Liver (tissue), 9 donors: ENCODE results near the gene GPR61. TPM values are rescaled to one million over a fixed set of nuclear protein-coding genes. Genes with fewer than 3 reads are reported as not detected.

Source experiments
- DNase-seq: peaks from one replicate; pipeline ENCODE4 v3.0.0-alpha.2; 2017; ENCODE audit warnings: low spot score
- H3K27ac ChIP-seq, 2 donors: one replicate each; pipeline ENCODE4 v1.7.0; 2013; ENCODE audit warnings: inconsistent platforms in 2 of 2, low read length in 2 of 2, control low read depth in 1 of 2, low read depth in 1 of 2, mild to moderate bottlenecking in 1 of 2
- H3K27me3 ChIP-seq, 4 donors: one replicate each; pipeline versions ENCODE4 v1.6.1 to v1.7.0; 2013; ENCODE audit warnings: low read length in 3 of 4, inconsistent platforms in 1 of 4, mild to moderate bottlenecking in 1 of 4, moderate library complexity in 1 of 4; ENCODE audit not compliant: control insufficient read depth in 4 of 4, insufficient read depth in 4 of 4
- H3K36me3 ChIP-seq, 4 donors: one replicate each; pipeline versions ENCODE4 v1.6.1 to v1.7.0; 2013; ENCODE audit warnings: low read length in 3 of 4, mild to moderate bottlenecking in 3 of 4, low read depth in 1 of 4, moderate library complexity in 1 of 4; ENCODE audit not compliant: control insufficient read depth in 4 of 4, insufficient read depth in 3 of 4
- H3K4me1 ChIP-seq, 4 donors: one replicate each; pipeline versions ENCODE4 v1.6.1 to v1.7.0; 2013; ENCODE audit warnings: low read length in 3 of 4, mild to moderate bottlenecking in 3 of 4, moderate library complexity in 1 of 4; ENCODE audit not compliant: control insufficient read depth in 4 of 4, insufficient read depth in 4 of 4
- H3K4me3 ChIP-seq, 3 donors: one replicate each; pipeline versions ENCODE4 v1.6.1 to v1.7.0; 2013; ENCODE audit warnings: low read length in 3 of 3, control low read depth in 1 of 3, low read depth in 1 of 3, mild to moderate bottlenecking in 1 of 3
- H3K9ac ChIP-seq, 2 donors: one replicate each; pipeline ENCODE4 v1.7.0; 2013; ENCODE audit warnings: low read length in 2 of 2, mild to moderate bottlenecking in 2 of 2, moderate library complexity in 2 of 2, control low read depth in 1 of 2, low read depth in 1 of 2
- H3K9me3 ChIP-seq, 4 donors: one replicate each; pipeline versions ENCODE4 v1.6.1 to v1.7.0; 2013; ENCODE audit warnings: low read length in 3 of 4; ENCODE audit not compliant: control insufficient read depth in 4 of 4
- CTCF ChIP-seq: fragments of 150-350 bp; IDR thresholded peaks from 2 replicates; pipeline ENCODE4 v1.5.1; 2017; ENCODE audit warnings: improper control_type of control experiment, low read depth, low read length; ENCODE audit not compliant: missing input control
- EGR1 ChIP-seq, 2 donors: IDR thresholded peaks; 2 replicates each; pipeline ENCODE4 v1.6.1; 2016 to 2018; ENCODE audit warnings: antibody characterized with exemption in 2 of 2, low read depth in 2 of 2
- FOXA2 ChIP-seq: IDR thresholded peaks from 2 replicates; pipeline ENCODE4 v1.6.1; 2016; ENCODE audit warnings: antibody characterized with exemption
- GABPA ChIP-seq, 2 donors: IDR thresholded peaks in 1 of 2; conservative IDR thresholded peaks in 1 of 2; 2 replicates each; pipeline ENCODE4 v1.6.1; 2016; ENCODE audit warnings: antibody characterized with exemption in 2 of 2, mild to moderate bottlenecking in 1 of 2, moderate library complexity in 1 of 2
- HNF4A ChIP-seq, 2 donors: conservative IDR thresholded peaks; 2 replicates each; pipeline ENCODE4 v1.6.1; 2016; ENCODE audit warnings: antibody characterized with exemption in 2 of 2, mild to moderate bottlenecking in 2 of 2
- HNF4G ChIP-seq: IDR thresholded peaks from 2 replicates; pipeline ENCODE4 v1.6.1; 2016; ENCODE audit warnings: antibody characterized with exemption
- MAX ChIP-seq: IDR thresholded peaks from 2 replicates; pipeline ENCODE4 v1.6.1; 2016; ENCODE audit warnings: antibody characterized with exemption
- NR2F2 ChIP-seq: IDR thresholded peaks from 2 replicates; pipeline ENCODE4 v1.6.1; 2016; ENCODE audit warnings: antibody characterized with exemption
- RAD21 ChIP-seq, 2 donors: IDR thresholded peaks; 2 replicates each; pipeline ENCODE4 v1.6.1; 2016; ENCODE audit warnings: antibody characterized with exemption in 2 of 2, mild to moderate bottlenecking in 2 of 2
- RXRA ChIP-seq, 2 donors: IDR thresholded peaks; 2 replicates each; pipeline ENCODE4 v1.6.1; 2017 to 2018; ENCODE audit warnings: antibody characterized with exemption in 2 of 2, mild to moderate bottlenecking in 1 of 2
- TAF1 ChIP-seq: conservative IDR thresholded peaks from 2 replicates; pipeline ENCODE4 v1.6.1; 2016; ENCODE audit warnings: antibody characterized with exemption, mild to moderate bottlenecking
- YY1 ChIP-seq: IDR thresholded peaks from 2 replicates; pipeline ENCODE4 v1.6.1; 2016; ENCODE audit warnings: antibody characterized with exemption, mild to moderate bottlenecking
- WGBS: extraction: QIAGEN DNeasy Blood & Tissue Kit; methylation state at CpG from one replicate; pipeline ENCODE4 v1.1.7; 2013; 5-methylcytosine and 5-hydroxymethylcytosine counted together
- polyA plus RNA-seq, 2 donors: library from polyadenylated mRNA; stranded (reverse) in 1 of 2; unstranded in 1 of 2; fragments of 200-250 nt in 1 of 2; fragments of >200 nt in 1 of 2; fragmentation: Nextera tagmentation in 1 of 2; extraction: Ambion mirVana in 1 of 2; gene quantifications; one replicate each; pipeline versions ENCODE4 v1.2.1 to v1.2.3, GENCODE V29; 2013 to 2015
- total RNA-seq, 2 donors: library from RNA; depleted of rRNA; stranded (reverse); fragments of >200 nt; gene quantifications; one replicate each; pipeline ENCODE4 v1.2.3, GENCODE V29; 2014
- TF ChIP-seq, protein P1 (sequence below): IDR thresholded peaks from 2 replicates; pipeline ENCODE4 v1.6.1; 2016; ENCODE audit warnings: antibody characterized with exemption
- TF ChIP-seq, protein P2 (sequence below): IDR thresholded peaks from 2 replicates; pipeline ENCODE4 v1.6.1; 2016; ENCODE audit warnings: antibody characterized with exemption
- donor health status: healthy.
- donor health status: healthy.
- donor health status: healthy.
- donor health status: healthy.
- donor health status: healthy.

The GPR61 gene
- total and polyA plus RNA-seq, 4 donors: 0.32 TPM; not detected in 3

GRCh38 chr1:109514846-109515245 is 24.8 kb upstream of the GPR61 start:
- Histone ChIP-seq H3K27me3 (no peaks in the 10 kb centered on the region), H3K36me3 (no peaks in the 10 kb centered on the region), H3K27ac (no peak overlapping the region), H3K4me1 (peaks cover 0 to 6% (median 5%) of the 10 kb centered on the region in 4 donors), H3K9me3 (no peaks in the 10 kb centered on the region), H3K4me3 (no peak overlapping the region), H3K9ac (no peak overlapping the region)
- no peak for DNase-seq
- no peak for TF ChIP-seq HNF4G
- no peak for TF ChIP-seq CTCF
- no peak for TF ChIP-seq HNF4A (conservative IDR thresholded peaks at IDR 0.05)
- TF ChIP-seq FOXA2: no peak
- TF ChIP-seq, protein P1, sequence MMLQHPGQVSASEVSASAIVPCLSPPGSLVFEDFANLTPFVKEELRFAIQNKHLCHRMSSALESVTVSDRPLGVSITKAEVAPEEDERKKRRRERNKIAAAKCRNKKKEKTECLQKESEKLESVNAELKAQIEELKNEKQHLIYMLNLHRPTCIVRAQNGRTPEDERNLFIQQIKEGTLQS: no peak
- TF ChIP-seq MAX: no peak
- no peak for TF ChIP-seq YY1
- TF ChIP-seq NR2F2: no peak
- TF ChIP-seq, protein P2, sequence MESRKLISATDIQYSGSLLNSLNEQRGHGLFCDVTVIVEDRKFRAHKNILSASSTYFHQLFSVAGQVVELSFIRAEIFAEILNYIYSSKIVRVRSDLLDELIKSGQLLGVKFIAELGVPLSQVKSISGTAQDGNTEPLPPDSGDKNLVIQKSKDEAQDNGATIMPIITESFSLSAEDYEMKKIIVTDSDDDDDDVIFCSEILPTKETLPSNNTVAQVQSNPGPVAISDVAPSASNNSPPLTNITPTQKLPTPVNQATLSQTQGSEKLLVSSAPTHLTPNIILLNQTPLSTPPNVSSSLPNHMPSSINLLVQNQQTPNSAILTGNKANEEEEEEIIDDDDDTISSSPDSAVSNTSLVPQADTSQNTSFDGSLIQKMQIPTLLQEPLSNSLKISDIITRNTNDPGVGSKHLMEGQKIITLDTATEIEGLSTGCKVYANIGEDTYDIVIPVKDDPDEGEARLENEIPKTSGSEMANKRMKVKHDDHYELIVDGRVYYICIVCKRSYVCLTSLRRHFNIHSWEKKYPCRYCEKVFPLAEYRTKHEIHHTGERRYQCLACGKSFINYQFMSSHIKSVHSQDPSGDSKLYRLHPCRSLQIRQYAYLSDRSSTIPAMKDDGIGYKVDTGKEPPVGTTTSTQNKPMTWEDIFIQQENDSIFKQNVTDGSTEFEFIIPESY: no peak
- 68% methylated on average over 3 of the region's 3 CpGs for WGBS

- Histone ChIP-seq H3K36me3 (no peaks in the 10 kb centered on the region), H3K9me3 (no peaks in the 10 kb centered on the region), H3K27ac (no peak overlapping the region), H3K4me3 (no peak overlapping the region), H3K9ac (no peak overlapping the region), H3K27me3 (no peaks in the 10 kb centered on the region), H3K4me1 (no peaks in the 10 kb centered on the region)
- TF ChIP-seq HNF4A (conservative IDR thresholded peaks at IDR 0.05) (no peak), RAD21 (IDR thresholded peaks at IDR 0.05) (no peak), YY1 (no peak), EGR1 (IDR thresholded peaks at IDR 0.05; ENCODE audit: low read depth in 2 of 2) (no peak), TAF1 (no peak)
- no peak for DNase-seq
- WGBS: 80% methylated on average over 5 of the region's 5 CpGs
These were observed 22.8 kb upstream of the GPR61 start for GRCh38 chr1:109516872-109517271.

- H3K9ac ChIP-seq: no peak overlapping the region
- H3K27ac ChIP-seq: no peak overlapping the region
- no peak overlapping the region for H3K4me3 ChIP-seq
- TF ChIP-seq RXRA (IDR thresholded peaks at IDR 0.05) (no peak), GABPA (IDR thresholded peaks at IDR 0.05 in 1 of 2, conservative IDR thresholded peaks at IDR 0.05 in 1 of 2) (no peak), HNF4G (no peak), NR2F2 (no peak), RAD21 (IDR thresholded peaks at IDR 0.05) (no peak), CTCF (no peak), EGR1 (IDR thresholded peaks at IDR 0.05; ENCODE audit: low read depth in 2 of 2) (no peak)
- TF ChIP-seq, protein P2: no peak
- DNase-seq: no peak
- WGBS: 91% methylated on average over 5 of the region's 5 CpGs
- no peaks in the 10 kb centered on the region for H3K9me3 ChIP-seq
- H3K27me3 ChIP-seq: no peaks in the 10 kb centered on the region
- H3K4me1 ChIP-seq: no peaks in the 10 kb centered on the region
- no peaks in the 10 kb centered on the region for H3K36me3 ChIP-seq
These were observed 22.3 kb upstream of the GPR61 start for GRCh38 chr1:109517337-109517736.
